Measurements from ENCODE around the gene ZNF587B.

GRCh38 chr19:57802269-57802668, 27.8 kb upstream of the ZNF587B start:
- TF ChIP-seq CTCF (conservative IDR thresholded peaks at IDR 0.05 in 1 of 2, IDR thresholded peaks at IDR 0.05 in 1 of 2; ENCODE audit: low read depth in 1 of 2, low read length in 2 of 2) (no peak), EZH2 (IDR thresholded peaks at IDR 0.05; ENCODE audit: low read length, missing control alignments) (no peak)
